GM23248 (cell line): Measurements from ENCODE around the gene GTF3C5. TPM values are rescaled to one million over a fixed set of nuclear protein-coding genes. Genes with fewer than 3 reads are reported as not detected.
"Not testable (repeated sequence)": the region's sequence is repeated elsewhere in the genome, so short reads cannot be mapped to it uniquely, and the experiment has no call there.

Experiments used
- DNase-seq: peaks from one replicate; pipeline ENCODE4 v3.0.0-alpha.2; 2015
- H2AFZ ChIP-seq: fragments of 200-600 bp; sonication (generic); 2 replicates; pipeline ENCODE4 v1.6.1; 2016; ENCODE audit warnings: antibody characterized with exemption
- H3F3A ChIP-seq: fragments of 200-600 bp; sonication (generic); 2 replicates; pipeline ENCODE4 v1.6.1; 2016; ENCODE audit warnings: mild to moderate bottlenecking, antibody characterized with exemption, mixed run types; ENCODE audit not compliant: insufficient read depth
- H3K27ac ChIP-seq: fragments of 200-600 bp; sonication (generic); 2 replicates; pipeline ENCODE4 v1.5.1; 2016; ENCODE audit warnings: mild to moderate bottlenecking
- H3K27me3 ChIP-seq: fragments of 200-600 bp; sonication (generic); replicated peaks from 2 replicates; pipeline ENCODE4 v1.6.1; 2016; ENCODE audit warnings: mild to moderate bottlenecking; ENCODE audit not compliant: insufficient read depth
- H3K36me3 ChIP-seq: fragments of 200-600 bp; sonication (generic); 2 replicates; pipeline ENCODE4 v1.6.1; 2016; ENCODE audit warnings: low read depth, mild to moderate bottlenecking
- H3K4me1 ChIP-seq: fragments of 200-600 bp; sonication (generic); 2 replicates; pipeline ENCODE4 v1.6.1; 2016; ENCODE audit warnings: mild to moderate bottlenecking; ENCODE audit not compliant: insufficient read depth
- H3K4me2 ChIP-seq: fragments of 200-600 bp; sonication (generic); one replicate; pipeline ENCODE4 v1.6.1; 2016; ENCODE audit warnings: mild to moderate bottlenecking; ENCODE audit not compliant: unreplicated experiment
- H3K4me3 ChIP-seq: fragments of 200-600 bp; sonication (generic); 2 replicates; pipeline ENCODE4 v1.5.1; 2016; ENCODE audit warnings: mild to moderate bottlenecking
- H3K79me2 ChIP-seq: fragments of 200-600 bp; sonication (generic); 2 replicates; pipeline ENCODE4 v1.6.1; 2016; ENCODE audit warnings: mild to moderate bottlenecking; ENCODE audit not compliant: insufficient read depth
- H3K9ac ChIP-seq: fragments of 200-600 bp; sonication (generic); 2 replicates; pipeline ENCODE4 v1.6.1; 2016; ENCODE audit warnings: mild to moderate bottlenecking
- H3K9me2 ChIP-seq: fragments of 200-600 bp; sonication (generic); 2 replicates; pipeline ENCODE4 v1.6.1; 2016; ENCODE audit warnings: mixed run types, mild to moderate bottlenecking, moderate library complexity; ENCODE audit not compliant: insufficient read depth
- H3K9me3 ChIP-seq: fragments of 200-600 bp; sonication (generic); one replicate; pipeline ENCODE4 v1.6.1; 2017; ENCODE audit warnings: low read depth
- H4K20me1 ChIP-seq: fragments of 200-600 bp; sonication (generic); 2 replicates; pipeline ENCODE4 v1.6.0; 2016; ENCODE audit not compliant: insufficient read depth
- EZH2 ChIP-seq: fragments of 200-600 bp; sonication (generic); IDR thresholded peaks from 2 replicates; pipeline ENCODE4 v1.6.1; 2018; ENCODE audit warnings: antibody characterized with exemption, mild to moderate bottlenecking; ENCODE audit not compliant: insufficient read depth, poor library complexity, severe bottlenecking
- EZH2phosphoT487 ChIP-seq: fragments of 200-600 bp; sonication (generic); IDR thresholded peaks from 2 replicates; pipeline ENCODE4 v1.6.1; 2018; ENCODE audit warnings: antibody characterized with exemption, moderate library complexity, mild to moderate bottlenecking, low read depth; ENCODE audit not compliant: insufficient read depth
- whole genome bisulfite sequencing, 2 experiments: methylation state at CpG; one replicate each; pipeline ENCODE4 v1.1.6; 2015 to 2017; ENCODE audit warnings: low lambda C conversion rate in 2 of 2, low coverage in 1 of 2; ENCODE audit errors: missing lambda C conversion rate in 2 of 2; 5-methylcytosine and 5-hydroxymethylcytosine counted together
- in situ Hi-C: fragments of 300-500 bp; cut with MboI; formaldehyde crosslinking; loops from 2 replicates; pipeline ENCODE4 v1.15.0; 2020
- polyA plus RNA-seq: library from polyadenylated mRNA; unstranded; fragments of >200 nt; fragmentation: Nextera tagmentation; extraction: Ambion mirVana; gene quantifications from 2 replicates; pipeline ENCODE4 v1.2.1, GENCODE V29; 2016
- total RNA-seq: library from RNA; depleted of rRNA; stranded (reverse); fragments of >200 nt; shearing (Covaris generic); gene quantifications from 2 replicates; pipeline ENCODE4 v1.2.3, GENCODE V29; 2014

Gene GTF3C5
- total and polyA plus RNA-seq, 2 experiments from 2014 or later, result 33.5 to 40.1 TPM

DNA sequence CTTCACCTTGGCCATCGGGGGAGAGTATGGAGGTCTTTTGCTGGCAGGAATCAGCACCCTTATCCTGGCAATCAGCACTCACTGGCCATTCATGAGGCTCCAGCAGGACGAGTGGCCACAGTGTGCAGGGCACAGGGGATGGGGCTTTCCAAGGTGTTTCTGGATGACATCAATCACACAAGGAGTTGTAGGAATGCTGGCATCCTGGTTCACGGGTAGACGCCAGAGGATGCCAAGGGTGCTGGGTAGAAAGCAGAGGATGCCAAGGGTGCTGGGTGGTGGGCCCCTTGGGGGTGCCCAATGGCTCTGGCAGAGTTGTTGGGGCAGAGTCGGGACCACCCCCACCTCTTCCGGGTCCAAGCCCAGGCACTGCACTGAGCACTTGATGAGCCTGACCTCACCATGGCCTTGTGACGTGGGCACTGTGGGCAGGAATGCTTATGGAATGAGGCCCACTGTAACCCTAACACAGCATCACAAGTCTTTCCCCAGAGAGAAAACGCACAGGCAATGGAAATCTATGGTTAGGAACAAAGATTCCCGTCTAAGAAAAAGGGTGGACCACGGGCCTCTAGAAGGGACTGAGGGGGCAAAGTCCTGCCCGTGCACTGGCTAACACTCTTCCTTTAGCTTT lies 60.1 kb downstream of the GTF3C5 start:
- H3K36me3 ChIP-seq, result 0 out of 2 replicates have a peak, but pooled peaks cover 1% of the 10 kb centered on the region
- H3F3A ChIP-seq, result 0 out of 2 replicates have a peak, but pooled peaks cover 5% of the 10 kb centered on the region
- in situ Hi-C loops, result no loop called here
- H3K9me3 ChIP-seq, result no peaks in the 10 kb centered on the region
- no peak overlapping the region for H3K4me2 ChIP-seq
- H3K27ac ChIP-seq, result no peak overlapping the region
- no peak overlapping the region for H3K9ac ChIP-seq
- no peak for DNase-seq
- no peaks in the 10 kb centered on the region for H3K9me2 ChIP-seq
- H3K4me1 ChIP-seq, result no peaks in the 10 kb centered on the region
- H3K27me3 ChIP-seq, result no peaks in the 10 kb centered on the region
- H3K79me2 ChIP-seq, result no peaks in the 10 kb centered on the region
- TF ChIP-seq EZH2 (no peak), EZH2phosphoT487 (no peak)
- no peak overlapping the region for H3K4me3 ChIP-seq
- no peaks in the 10 kb centered on the region for H4K20me1 ChIP-seq
- no peak overlapping the region for H2AFZ ChIP-seq
- 73 to 82% methylated on average over 11 of the region's 11 CpGs for WGBS, 2 experiments

DNA sequence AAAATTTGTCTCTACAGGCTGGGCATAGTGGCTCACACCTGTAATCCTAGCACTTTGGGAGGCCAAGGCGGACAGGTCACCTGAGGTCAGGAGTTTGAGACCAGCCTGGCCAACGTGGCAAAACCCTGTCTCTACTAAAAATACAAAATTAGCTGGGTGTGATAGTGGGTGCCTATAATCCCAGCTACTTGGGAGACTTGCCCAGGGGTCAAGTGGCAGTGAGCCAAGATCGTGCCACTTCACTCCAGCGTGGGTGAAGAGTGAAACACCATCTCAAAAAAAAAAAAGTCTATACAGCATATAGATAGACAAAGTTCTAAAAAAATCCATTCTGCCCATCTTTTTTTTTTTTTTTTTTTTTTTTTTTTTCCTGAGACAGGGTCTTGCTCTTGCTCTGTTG lies 63.6 kb downstream of the GTF3C5 start:
- 93% methylated on average over 4 of the region's 4 CpGs for WGBS, 2 experiments
- H3K4me1 ChIP-seq, H3K4me3 ChIP-seq, H3K9me3 ChIP-seq, H3K79me2 ChIP-seq, in situ Hi-C loops, H3K9me2 ChIP-seq, H3K27me3 ChIP-seq, H2AFZ ChIP-seq, H3K4me2 ChIP-seq, H3K27ac ChIP-seq, DNase-seq, H3K9ac ChIP-seq, H4K20me1 ChIP-seq, H3F3A ChIP-seq: not testable (repeated sequence)
- peaks cover 16% of the 10 kb centered on the region for H3K36me3 ChIP-seq

DNA sequence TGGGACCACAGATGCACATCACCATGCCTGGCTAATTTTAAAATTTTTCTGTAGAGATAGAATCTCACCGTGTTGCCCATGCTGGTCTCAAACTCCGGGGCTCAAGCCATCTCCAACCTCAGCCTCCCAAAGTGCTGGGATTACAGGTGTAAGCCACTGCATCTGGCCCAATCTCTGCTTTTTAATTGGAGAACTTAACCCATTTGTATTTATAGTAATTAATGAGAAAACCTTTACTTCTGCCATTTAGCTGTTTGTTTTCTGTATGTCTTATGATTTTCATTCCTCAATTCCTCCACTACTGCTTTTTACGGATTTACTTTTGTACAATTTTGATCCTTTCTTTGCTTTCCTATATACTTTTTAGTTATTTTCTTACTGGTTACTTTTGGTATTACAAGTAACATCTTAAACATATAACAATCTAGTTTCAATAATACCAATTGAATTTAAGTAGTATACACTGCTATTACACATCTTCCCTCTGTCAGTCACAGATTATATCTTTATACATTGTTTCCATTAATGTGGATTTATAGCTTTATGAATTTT lies 64.1 kb downstream of the GTF3C5 start:
- Histone ChIP-seq H3K9me3 (no peaks in the 10 kb centered on the region), H3K27ac (no peak overlapping the region), H3F3A (0 out of 2 replicates have a peak, but pooled peaks cover 5% of the 10 kb centered on the region), H3K4me1 (no peaks in the 10 kb centered on the region), H4K20me1 (no peaks in the 10 kb centered on the region), H3K36me3 (peaks cover 16% of the 10 kb centered on the region), H3K27me3 (no peaks in the 10 kb centered on the region), H3K9me2 (no peaks in the 10 kb centered on the region), H3K79me2 (no peaks in the 10 kb centered on the region), H3K4me2 (no peak overlapping the region), H3K9ac (no peak overlapping the region), H3K4me3 (no peak overlapping the region), H2AFZ (no peak overlapping the region)
- TF ChIP-seq EZH2phosphoT487, result no peak
- TF ChIP-seq EZH2, result no peak
- no peak for DNase-seq
- in situ Hi-C loops, result no loop called here
- WGBS, 2 experiments, result 96 to 98% methylated on average over 3 of the region's 3 CpGs

DNA sequence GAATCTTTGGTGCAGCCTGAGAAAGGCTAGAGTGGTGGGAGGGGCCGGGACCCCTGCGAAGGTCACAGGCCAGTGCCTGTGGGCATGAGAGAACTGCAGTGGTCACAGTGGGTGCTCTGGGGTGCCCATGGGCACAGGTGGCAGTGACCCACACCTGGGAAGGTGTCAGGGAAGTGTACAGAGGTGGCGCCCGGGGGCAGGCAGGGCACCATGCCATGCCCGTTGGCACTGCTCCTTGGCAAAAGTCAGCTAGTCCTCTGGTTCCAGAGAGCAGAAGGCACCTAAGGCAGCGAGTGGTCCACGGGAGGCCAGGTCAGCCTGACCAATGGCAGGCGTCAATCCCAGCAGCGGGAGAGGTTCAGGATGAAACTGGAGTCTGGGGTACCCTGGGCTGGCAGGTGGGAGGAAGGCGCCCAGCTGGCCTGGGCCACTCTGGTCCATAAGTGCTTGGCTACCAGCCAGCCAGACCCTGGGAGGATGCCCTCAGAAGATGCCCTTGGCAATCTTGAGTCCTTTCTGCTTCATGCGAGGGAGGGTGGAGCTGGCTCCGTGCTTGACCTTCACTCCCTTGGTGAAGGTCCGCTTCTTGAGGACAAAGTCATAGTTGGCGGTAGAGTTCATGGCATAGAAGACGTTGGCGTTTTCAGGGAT lies 67.4 kb downstream of the GTF3C5 start:
- Histone ChIP-seq H2AFZ (no peak overlapping the region), H3K4me3 (no peak overlapping the region), H3F3A (no peaks in the 10 kb centered on the region), H3K9ac (no peak overlapping the region), H3K79me2 (no peaks in the 10 kb centered on the region), H3K9me2 (no peaks in the 10 kb centered on the region), H3K27me3 (no peaks in the 10 kb centered on the region), H3K27ac (no peak overlapping the region), H3K36me3 (peaks cover 25% of the 10 kb centered on the region), H3K9me3 (no peaks in the 10 kb centered on the region), H3K4me1 (no peaks in the 10 kb centered on the region), H4K20me1 (no peaks in the 10 kb centered on the region), H3K4me2 (no peak overlapping the region)
- WGBS, 2 experiments, result 88 to 89% methylated on average over 16 of the region's 16 CpGs
- in situ Hi-C loops, result no loop called here
- TF ChIP-seq EZH2 (no peak), EZH2phosphoT487 (no peak)
- no peak for DNase-seq
